HEK293 (cell line): ENCODE results near the gene GNS.

Experiments
- CTCF ChIA-PET: fragments of 350-600 bp; formaldehyde crosslinking; extraction: SDS; loops from one replicate; lab custom pipeline; 2021; ENCODE audit warnings: antibody characterized with exemption; lab: Yijun Ruan, JAX
- POLR2A ChIA-PET: fragments of 300-600 bp; formaldehyde crosslinking; extraction: SDS; loops from one replicate; lab custom pipeline; 2020; ENCODE audit warnings: antibody characterized with exemption, inconsistent platforms; lab: Yijun Ruan, JAX
- H3K27ac ChIP-seq: fragments of 200-500 bp; sonication (Bioruptor generic); 2 replicates; pipeline ENCODE4 v1.5.1; 2014; ENCODE audit warnings: low read depth, low read length, control low read depth, inconsistent platforms; ENCODE audit errors: extremely low read depth
- H3K36me3 ChIP-seq, 2 experiments: fragments of 200-500 bp in 1 of 2; sonication (Bioruptor generic) in 1 of 2; 1 replicate in 1 of 2; 2 replicates in 1 of 2; pipeline ENCODE4 v1.5.1; 2014 to 2017; ENCODE audit warnings: inconsistent platforms in 2 of 2, low read length in 2 of 2; ENCODE audit not compliant: control insufficient read depth in 2 of 2, insufficient read depth in 1 of 2
- H3K4me1 ChIP-seq: fragments of 200-500 bp; sonication (Bioruptor generic); 2 replicates; pipeline ENCODE4 v1.5.1; 2014; ENCODE audit warnings: mild to moderate bottlenecking, low read length, inconsistent platforms; ENCODE audit not compliant: control insufficient read depth, insufficient read depth
- H3K4me3 ChIP-seq: 2 replicates; pipeline ENCODE4 v1.5.1; 2011; ENCODE audit warnings: low read depth, mild to moderate bottlenecking, control low read depth, low read length, moderate library complexity
- H3K9me3 ChIP-seq: fragments of 200-500 bp; sonication (Bioruptor generic); 2 replicates; pipeline ENCODE4 v1.5.1; 2014; ENCODE audit warnings: low read depth, low read length, inconsistent platforms; ENCODE audit not compliant: control insufficient read depth, insufficient read depth
- BCL11B ChIP-seq: fragments of 450-650 bp; formaldehyde crosslinking; IDR thresholded peaks from 2 replicates; pipeline ENCODE4 v1.5.1; 2016; ENCODE audit warnings: low read depth, missing biosample characterization, missing genetic modification characterization
- GLI2 ChIP-seq: fragments of 450-650 bp; formaldehyde crosslinking; IDR thresholded peaks from 2 replicates; pipeline ENCODE4; 2017; ENCODE audit warnings: missing biosample characterization, missing genetic modification characterization, low read depth, borderline replicate concordance
- GLI4 ChIP-seq: fragments of 450-650 bp; formaldehyde crosslinking; IDR thresholded peaks from 2 replicates; pipeline ENCODE4 v1.5.1; 2016; ENCODE audit warnings: missing biosample characterization, missing genetic modification characterization
- KLF1 ChIP-seq: fragments of 450-650 bp; formaldehyde crosslinking; IDR thresholded peaks from 2 replicates; pipeline ENCODE4 v1.5.1; 2016; ENCODE audit warnings: missing biosample characterization, missing genetic modification characterization
- KLF10 ChIP-seq: fragments of 450-650 bp; IDR thresholded peaks from 2 replicates; pipeline ENCODE4 v1.5.1; 2018; ENCODE audit warnings: missing biosample characterization, mild to moderate bottlenecking, missing genetic modification characterization
- KLF9 ChIP-seq: fragments of 450-650 bp; formaldehyde crosslinking; IDR thresholded peaks from 2 replicates; pipeline ENCODE4 v1.5.1; 2016; ENCODE audit warnings: missing biosample characterization, missing genetic modification characterization, low read depth
- SALL2 ChIP-seq: fragments of 450-650 bp; formaldehyde crosslinking; IDR thresholded peaks from 2 replicates; pipeline ENCODE4 v1.5.0; 2017; ENCODE audit warnings: missing biosample characterization, mild to moderate bottlenecking, missing genetic modification characterization, borderline replicate concordance
- SP2 ChIP-seq: fragments of 450-650 bp; formaldehyde crosslinking; IDR thresholded peaks from 2 replicates; pipeline ENCODE4 v1.5.1; 2016; ENCODE audit warnings: missing biosample characterization, missing genetic modification characterization
- ZFP37 ChIP-seq: fragments of 450-650 bp; formaldehyde crosslinking; IDR thresholded peaks from 2 replicates; pipeline ENCODE4 v1.5.1; 2016; ENCODE audit warnings: missing biosample characterization, missing genetic modification characterization
- ZIC2 ChIP-seq: fragments of 450-650 bp; formaldehyde crosslinking; IDR thresholded peaks from 2 replicates; pipeline ENCODE4 v1.5.1; 2016; ENCODE audit warnings: missing biosample characterization, missing genetic modification characterization
- ZNF121 ChIP-seq: fragments of 450-650 bp; formaldehyde crosslinking; IDR thresholded peaks from 2 replicates; pipeline ENCODE4 v1.5.1; 2016; ENCODE audit warnings: missing biosample characterization, missing genetic modification characterization
- ZNF146 ChIP-seq: fragments of 450-650 bp; formaldehyde crosslinking; IDR thresholded peaks from 2 replicates; pipeline ENCODE4 v1.5.1; 2016; ENCODE audit warnings: missing biosample characterization, missing genetic modification characterization
- ZNF292 ChIP-seq: fragments of 450-650 bp; formaldehyde crosslinking; IDR thresholded peaks from 2 replicates; pipeline ENCODE4 v1.5.1; 2016; ENCODE audit warnings: low read depth, missing biosample characterization, missing genetic modification characterization, borderline replicate concordance
- ZNF335 ChIP-seq: fragments of 450-650 bp; formaldehyde crosslinking; conservative IDR thresholded peaks from 2 replicates; pipeline ENCODE4 v1.5.1; 2016; ENCODE audit warnings: missing biosample characterization, missing genetic modification characterization
- ZNF391 ChIP-seq: fragments of 450-650 bp; formaldehyde crosslinking; IDR thresholded peaks from 2 replicates; pipeline ENCODE4 v1.5.1; 2016; ENCODE audit warnings: low read depth, missing biosample characterization, missing genetic modification characterization, borderline replicate concordance
- ZNF530 ChIP-seq: fragments of 450-650 bp; formaldehyde crosslinking; IDR thresholded peaks from 2 replicates; pipeline ENCODE4 v1.5.1; 2016; ENCODE audit warnings: low read depth, missing biosample characterization, missing genetic modification characterization
- ZNF600 ChIP-seq: fragments of 450-650 bp; formaldehyde crosslinking; IDR thresholded peaks from 2 replicates; pipeline ENCODE4 v1.5.1; 2016; ENCODE audit warnings: missing biosample characterization, missing genetic modification characterization
- ZNF621 ChIP-seq: fragments of 450-650 bp; formaldehyde crosslinking; IDR thresholded peaks from 2 replicates; pipeline ENCODE4 v1.5.1; 2017; ENCODE audit warnings: missing biosample characterization, missing genetic modification characterization
- ZNF629 ChIP-seq: fragments of 450-650 bp; formaldehyde crosslinking; IDR thresholded peaks from 2 replicates; pipeline ENCODE4 v1.5.1; 2017; ENCODE audit warnings: missing biosample characterization, missing genetic modification characterization
- ZNF670 ChIP-seq: fragments of 450-650 bp; formaldehyde crosslinking; IDR thresholded peaks from 2 replicates; pipeline ENCODE4 v1.5.1; 2016; ENCODE audit warnings: missing biosample characterization, missing genetic modification characterization, low read depth
- ZNF76 ChIP-seq: fragments of 450-650 bp; formaldehyde crosslinking; IDR thresholded peaks from 2 replicates; pipeline ENCODE4; 2016; ENCODE audit warnings: low read depth, missing biosample characterization, missing genetic modification characterization, borderline replicate concordance
- TF ChIP-seq, protein P1 (sequence below): sonication (generic); formaldehyde crosslinking; IDR thresholded peaks from 2 replicates; pipeline ENCODE4 v1.8.1; 2022; ENCODE audit warnings: mild to moderate bottlenecking, moderate library complexity, missing genetic modification reagents
- TF ChIP-seq, protein P2 (sequence below): fragments of 450-650 bp; formaldehyde crosslinking; IDR thresholded peaks from 2 replicates; pipeline ENCODE4 v1.5.1; 2016; ENCODE audit warnings: missing biosample characterization, missing genetic modification characterization
- TF ChIP-seq, protein P3 (sequence below): fragments of 450-650 bp; formaldehyde crosslinking; IDR thresholded peaks from 2 replicates; pipeline ENCODE4 v1.5.1; 2016; ENCODE audit warnings: missing biosample characterization, missing genetic modification characterization
- TF ChIP-seq, protein P4 (sequence below): fragments of 450-650 bp; formaldehyde crosslinking; IDR thresholded peaks from 2 replicates; pipeline ENCODE4 v1.5.1; 2017; ENCODE audit warnings: missing biosample characterization, missing genetic modification characterization

The GNS gene

DNA sequence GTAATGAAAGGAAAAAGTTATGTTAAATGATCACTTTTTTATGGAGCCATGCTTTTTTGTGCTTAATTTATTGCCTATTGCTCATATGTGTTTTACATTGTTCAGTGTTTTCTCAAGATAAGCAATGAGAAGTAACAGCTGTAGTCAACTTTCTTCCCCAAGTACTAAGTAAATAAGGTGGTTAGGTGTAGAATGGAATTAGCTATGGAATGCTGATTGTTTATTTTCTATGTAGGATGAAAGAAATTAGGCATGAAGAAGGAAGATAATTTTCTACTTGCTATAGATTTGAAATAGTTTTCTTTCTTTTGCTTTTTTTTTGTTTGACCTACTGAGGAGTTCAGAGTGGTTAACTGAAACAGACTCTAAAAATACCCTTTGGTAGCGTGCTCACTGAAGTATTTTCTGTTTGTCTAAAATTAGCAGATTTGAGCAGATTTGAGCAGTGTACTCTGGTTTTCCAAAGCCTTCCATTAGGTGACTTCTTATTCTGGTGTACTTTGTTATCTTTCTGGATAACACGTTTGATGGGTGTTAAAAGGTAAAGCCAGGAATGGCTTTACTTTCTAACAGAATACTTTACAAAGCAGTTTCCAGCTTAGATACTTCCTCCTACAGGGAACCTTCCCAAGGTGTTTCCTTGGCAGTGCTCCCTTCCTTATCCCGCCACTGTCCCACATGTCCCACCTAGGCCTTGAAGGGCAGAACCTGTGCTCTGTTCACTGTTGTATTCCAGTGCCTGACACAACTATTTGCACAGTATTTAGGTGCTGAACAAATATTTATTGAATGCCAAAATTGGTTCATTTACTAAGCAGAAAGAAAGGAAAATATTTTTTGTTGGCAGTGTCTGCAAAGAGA is 92.9 kb downstream of the GNS start (continued):
- TF ChIP-seq ZNF530 = no peak
- TF ChIP-seq SP2 = no peak
- TF ChIP-seq ZIC2 = no peak
- TF ChIP-seq ZNF146 (tag by site-specific recombination) = no peak
- no peak for TF ChIP-seq SALL2 (tag by site-specific recombination)
- TF ChIP-seq, protein P1, sequence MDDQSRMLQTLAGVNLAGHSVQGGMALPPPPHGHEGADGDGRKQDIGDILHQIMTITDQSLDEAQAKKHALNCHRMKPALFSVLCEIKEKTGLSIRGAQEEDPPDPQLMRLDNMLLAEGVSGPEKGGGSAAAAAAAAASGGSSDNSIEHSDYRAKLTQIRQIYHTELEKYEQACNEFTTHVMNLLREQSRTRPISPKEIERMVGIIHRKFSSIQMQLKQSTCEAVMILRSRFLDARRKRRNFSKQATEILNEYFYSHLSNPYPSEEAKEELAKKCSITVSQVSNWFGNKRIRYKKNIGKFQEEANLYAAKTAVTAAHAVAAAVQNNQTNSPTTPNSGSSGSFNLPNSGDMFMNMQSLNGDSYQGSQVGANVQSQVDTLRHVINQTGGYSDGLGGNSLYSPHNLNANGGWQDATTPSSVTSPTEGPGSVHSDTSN = no peak
- peak; percentile 66 for TF ChIP-seq ZNF629 (tag by site-specific recombination)
- TF ChIP-seq ZNF391 (tag by site-specific recombination) = no peak
- no peak for TF ChIP-seq ZNF670 (tag by site-specific recombination)
- peak; percentile 79 for TF ChIP-seq GLI2
- no peak for TF ChIP-seq ZFP37 (tag by site-specific recombination)
- no peak for TF ChIP-seq BCL11B (tag by site-specific recombination)
- TF ChIP-seq, protein P2, sequence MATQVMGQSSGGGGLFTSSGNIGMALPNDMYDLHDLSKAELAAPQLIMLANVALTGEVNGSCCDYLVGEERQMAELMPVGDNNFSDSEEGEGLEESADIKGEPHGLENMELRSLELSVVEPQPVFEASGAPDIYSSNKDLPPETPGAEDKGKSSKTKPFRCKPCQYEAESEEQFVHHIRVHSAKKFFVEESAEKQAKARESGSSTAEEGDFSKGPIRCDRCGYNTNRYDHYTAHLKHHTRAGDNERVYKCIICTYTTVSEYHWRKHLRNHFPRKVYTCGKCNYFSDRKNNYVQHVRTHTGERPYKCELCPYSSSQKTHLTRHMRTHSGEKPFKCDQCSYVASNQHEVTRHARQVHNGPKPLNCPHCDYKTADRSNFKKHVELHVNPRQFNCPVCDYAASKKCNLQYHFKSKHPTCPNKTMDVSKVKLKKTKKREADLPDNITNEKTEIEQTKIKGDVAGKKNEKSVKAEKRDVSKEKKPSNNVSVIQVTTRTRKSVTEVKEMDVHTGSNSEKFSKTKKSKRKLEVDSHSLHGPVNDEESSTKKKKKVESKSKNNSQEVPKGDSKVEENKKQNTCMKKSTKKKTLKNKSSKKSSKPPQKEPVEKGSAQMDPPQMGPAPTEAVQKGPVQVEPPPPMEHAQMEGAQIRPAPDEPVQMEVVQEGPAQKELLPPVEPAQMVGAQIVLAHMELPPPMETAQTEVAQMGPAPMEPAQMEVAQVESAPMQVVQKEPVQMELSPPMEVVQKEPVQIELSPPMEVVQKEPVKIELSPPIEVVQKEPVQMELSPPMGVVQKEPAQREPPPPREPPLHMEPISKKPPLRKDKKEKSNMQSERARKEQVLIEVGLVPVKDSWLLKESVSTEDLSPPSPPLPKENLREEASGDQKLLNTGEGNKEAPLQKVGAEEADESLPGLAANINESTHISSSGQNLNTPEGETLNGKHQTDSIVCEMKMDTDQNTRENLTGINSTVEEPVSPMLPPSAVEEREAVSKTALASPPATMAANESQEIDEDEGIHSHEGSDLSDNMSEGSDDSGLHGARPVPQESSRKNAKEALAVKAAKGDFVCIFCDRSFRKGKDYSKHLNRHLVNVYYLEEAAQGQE (tag by site-specific recombination) = no peak
- TF ChIP-seq GLI4 (tag by site-specific recombination) = no peak

DNA sequence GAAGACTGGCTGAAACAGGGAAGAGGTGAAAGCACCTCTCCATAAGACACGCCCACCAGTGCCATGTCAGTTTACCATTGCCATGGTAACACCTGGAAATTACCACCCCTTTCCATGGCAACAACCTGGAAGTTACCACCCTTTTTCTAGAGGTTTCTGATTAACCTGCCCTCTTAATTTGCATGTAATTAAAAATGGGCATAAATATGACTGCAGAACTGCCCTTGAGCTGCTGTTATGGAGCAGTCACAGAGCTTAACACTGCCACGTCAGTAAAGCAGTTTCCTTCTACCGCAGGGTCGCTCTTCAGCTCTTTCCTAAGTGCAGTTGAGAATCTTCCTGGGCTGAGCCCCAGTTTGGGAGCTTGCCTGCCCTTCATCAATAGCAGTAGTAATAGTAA is 93.7 kb downstream of the GNS start:
- Histone ChIP-seq H3K4me1 (peaks cover 35% of the 10 kb centered on the region), H3K9me3 (no peaks in the 10 kb centered on the region), H3K27ac (peak overlapping the region; percentile 47; the same call in 1 of the 2 replicates), H3K4me3 (no peak overlapping the region), H3K36me3 (no peaks in the 10 kb centered on the region)
- POLR2A ChIA-PET = interaction anchor here (1.1 kb wide), 1 partner anchor 14 kb away, joined by 5 read pairs; no protein-coding TSS in a partner anchor
- CTCF ChIA-PET = interaction anchor here (0.7 to 1.1 kb wide), 2 partner anchors 30 to 1236 kb away, joined by 5 to 6 read pairs; no protein-coding TSS in a partner anchor
- TF ChIP-seq KLF9 (tag by site-specific recombination) = peak; percentile 84
- no peak for TF ChIP-seq ZNF621 (tag by site-specific recombination)
- no peak for TF ChIP-seq ZNF121 (tag by site-specific recombination)
- TF ChIP-seq KLF1 (tag by site-specific recombination) = no peak
- TF ChIP-seq ZNF76 (tag by site-specific recombination) = no peak
- TF ChIP-seq ZNF335 (tag by site-specific recombination) = no peak
- TF ChIP-seq, protein P3, sequence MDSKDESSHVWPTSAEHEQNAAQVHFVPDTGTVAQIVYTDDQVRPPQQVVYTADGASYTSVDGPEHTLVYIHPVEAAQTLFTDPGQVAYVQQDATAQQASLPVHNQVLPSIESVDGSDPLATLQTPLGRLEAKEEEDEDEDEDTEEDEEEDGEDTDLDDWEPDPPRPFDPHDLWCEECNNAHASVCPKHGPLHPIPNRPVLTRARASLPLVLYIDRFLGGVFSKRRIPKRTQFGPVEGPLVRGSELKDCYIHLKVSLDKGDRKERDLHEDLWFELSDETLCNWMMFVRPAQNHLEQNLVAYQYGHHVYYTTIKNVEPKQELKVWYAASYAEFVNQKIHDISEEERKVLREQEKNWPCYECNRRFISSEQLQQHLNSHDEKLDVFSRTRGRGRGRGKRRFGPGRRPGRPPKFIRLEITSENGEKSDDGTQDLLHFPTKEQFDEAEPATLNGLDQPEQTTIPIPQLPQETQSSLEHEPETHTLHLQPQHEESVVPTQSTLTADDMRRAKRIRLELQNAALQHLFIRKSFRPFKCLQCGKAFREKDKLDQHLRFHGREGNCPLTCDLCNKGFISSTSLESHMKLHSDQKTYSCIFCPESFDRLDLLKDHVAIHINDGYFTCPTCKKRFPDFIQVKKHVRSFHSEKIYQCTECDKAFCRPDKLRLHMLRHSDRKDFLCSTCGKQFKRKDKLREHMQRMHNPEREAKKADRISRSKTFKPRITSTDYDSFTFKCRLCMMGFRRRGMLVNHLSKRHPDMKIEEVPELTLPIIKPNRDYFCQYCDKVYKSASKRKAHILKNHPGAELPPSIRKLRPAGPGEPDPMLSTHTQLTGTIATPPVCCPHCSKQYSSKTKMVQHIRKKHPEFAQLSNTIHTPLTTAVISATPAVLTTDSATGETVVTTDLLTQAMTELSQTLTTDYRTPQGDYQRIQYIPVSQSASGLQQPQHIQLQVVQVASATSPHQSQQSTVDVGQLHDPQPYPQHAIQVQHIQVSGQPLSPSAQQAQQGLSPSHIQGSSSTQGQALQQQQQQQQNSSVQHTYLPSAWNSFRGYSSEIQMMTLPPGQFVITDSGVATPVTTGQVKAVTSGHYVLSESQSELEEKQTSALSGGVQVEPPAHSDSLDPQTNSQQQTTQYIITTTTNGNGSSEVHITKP = 0 out of 2 replicates have a peak, but pooled peaks have one; percentile 33
- TF ChIP-seq, protein P4, sequence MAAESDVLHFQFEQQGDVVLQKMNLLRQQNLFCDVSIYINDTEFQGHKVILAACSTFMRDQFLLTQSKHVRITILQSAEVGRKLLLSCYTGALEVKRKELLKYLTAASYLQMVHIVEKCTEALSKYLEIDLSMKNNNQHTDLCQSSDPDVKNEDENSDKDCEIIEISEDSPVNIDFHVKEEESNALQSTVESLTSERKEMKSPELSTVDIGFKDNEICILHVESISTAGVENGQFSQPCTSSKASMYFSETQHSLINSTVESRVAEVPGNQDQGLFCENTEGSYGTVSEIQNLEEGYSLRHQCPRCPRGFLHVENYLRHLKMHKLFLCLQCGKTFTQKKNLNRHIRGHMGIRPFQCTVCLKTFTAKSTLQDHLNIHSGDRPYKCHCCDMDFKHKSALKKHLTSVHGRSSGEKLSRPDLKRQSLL (tag by site-specific recombination) = peak; percentile 92
- peak; percentile 71 for TF ChIP-seq KLF10 (tag by site-specific recombination)
- no peak for TF ChIP-seq ZNF292 (tag by site-specific recombination)
- peak; percentile 22 for TF ChIP-seq SP2
- TF ChIP-seq ZNF600 (tag by site-specific recombination) = peak; percentile 95
